8988T (cell line): ENCODE data around the gene CMSS1.
A peak's percentile ranks its signal among the peaks of the same experiment; 100 is the strongest.

ENCODE experiments used
- DNase-seq: peaks from one replicate; pipeline ENCODE4 v3.0.0; 2011

CMSS1 gene

DNA sequence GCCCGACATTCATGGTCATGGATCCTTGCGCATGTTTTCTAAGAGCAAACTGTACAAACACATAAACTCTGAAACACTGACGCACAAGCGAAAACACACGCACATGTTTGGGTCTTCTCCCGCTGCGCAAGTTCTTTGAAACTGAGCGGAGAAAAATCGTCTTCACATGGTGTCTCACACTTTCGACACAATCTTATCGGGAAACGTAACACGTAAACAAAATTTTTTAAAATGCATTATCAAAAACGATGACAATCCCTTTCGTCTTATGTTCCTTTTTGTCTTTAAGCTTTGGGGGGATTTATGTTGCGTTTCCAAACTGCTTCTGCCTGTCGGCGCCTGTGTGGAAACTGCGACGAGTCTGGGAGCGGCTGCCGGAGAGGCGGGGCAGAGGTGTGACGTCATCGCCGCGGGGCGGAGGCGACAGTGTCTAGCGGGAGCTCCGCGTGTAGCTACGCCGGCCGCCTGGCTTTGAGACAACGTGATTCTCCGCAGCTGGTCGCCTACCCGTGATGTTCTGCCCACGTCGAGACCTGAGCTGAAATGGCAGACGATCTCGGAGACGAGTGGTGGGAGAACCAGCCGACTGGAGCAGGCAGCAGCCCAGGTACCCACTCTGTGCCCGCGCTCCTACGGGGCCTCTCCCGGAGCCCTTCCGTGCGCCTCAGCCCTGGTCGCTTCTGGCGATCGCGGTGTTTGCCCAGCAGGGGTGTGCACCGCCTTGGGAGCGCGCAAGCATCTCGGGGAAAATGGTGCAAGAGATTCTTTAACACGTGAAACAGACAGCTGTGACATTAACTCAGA, at the start of gene CMSS1:
CMSS1 (plus strand) TSS at position 426 of the 804 bp plus-strand sequence.
- peak; percentile 49 for DNase-seq

DNA sequence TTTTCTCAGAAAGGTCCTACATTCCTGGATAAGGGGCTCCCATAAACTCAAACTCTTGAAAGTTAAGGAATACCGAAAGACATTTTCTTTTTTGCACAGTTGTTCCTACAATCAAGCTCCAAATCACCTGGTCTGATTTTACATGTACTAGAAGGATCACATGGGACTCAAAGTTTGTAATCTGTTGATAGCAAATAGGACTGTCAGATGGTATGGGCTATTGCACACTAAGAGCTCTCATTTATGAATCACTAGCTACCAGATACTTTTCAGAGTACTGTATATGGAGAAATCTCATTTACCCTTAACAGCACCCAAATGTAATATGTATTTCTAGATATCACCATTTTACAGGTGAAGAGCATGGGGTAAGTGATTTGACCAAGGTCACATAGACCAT, 49.5 kb upstream of the CMSS1 start:
- DNase-seq, result no peak

DNA sequence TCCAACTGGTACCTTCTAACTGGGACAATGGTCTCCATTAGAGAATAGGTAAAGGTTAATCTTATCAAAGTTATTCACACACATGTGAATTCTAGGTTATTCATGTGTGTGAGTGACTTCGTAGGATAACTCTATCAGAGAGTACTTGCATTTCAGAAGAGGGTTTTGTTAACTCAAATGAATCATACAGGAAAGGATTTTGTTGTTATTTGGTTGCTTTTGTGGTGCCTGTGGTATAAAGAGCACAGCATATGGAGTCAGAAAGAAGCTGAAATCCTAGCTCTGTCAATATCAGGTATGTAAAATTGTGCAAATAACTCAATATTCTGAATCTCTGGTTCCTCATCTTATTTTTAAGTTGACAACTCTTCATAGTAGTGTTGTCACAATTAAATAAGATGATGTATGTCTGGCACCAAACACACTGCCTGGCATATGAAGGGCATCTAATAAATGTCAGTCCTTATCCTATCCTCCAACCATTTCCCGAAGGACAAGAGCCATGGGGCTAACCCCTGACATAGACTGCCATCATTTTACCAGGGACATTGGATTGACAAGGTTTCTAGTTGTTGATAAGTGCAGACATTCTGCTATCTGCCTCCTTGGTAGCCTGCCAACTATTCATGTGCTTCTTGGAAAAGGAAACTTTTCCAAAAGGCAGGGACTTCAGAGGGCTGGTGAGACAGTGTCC, 48.7 kb upstream of the CMSS1 start:
- DNase-seq, result no peak

DNA sequence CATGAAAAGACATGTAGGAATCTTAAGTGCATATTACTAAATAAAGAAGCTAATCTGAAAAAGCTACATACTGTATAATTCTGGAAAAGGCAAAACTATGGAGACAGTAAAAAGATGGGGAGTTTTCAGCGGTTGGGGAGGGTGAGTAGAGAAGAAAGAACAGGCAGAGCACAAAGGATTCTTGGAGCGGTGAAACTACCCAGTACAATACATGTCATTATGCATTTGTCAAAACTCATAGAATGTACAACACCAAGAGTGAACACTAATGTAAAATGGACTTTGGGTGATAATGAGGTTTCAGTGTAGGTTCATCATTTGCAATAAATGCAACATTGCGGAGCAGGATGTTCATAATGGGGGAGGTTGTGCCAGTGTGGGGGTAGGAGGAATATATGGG, 45.5 kb upstream of the CMSS1 start:
- DNase-seq, result no peak

DNA sequence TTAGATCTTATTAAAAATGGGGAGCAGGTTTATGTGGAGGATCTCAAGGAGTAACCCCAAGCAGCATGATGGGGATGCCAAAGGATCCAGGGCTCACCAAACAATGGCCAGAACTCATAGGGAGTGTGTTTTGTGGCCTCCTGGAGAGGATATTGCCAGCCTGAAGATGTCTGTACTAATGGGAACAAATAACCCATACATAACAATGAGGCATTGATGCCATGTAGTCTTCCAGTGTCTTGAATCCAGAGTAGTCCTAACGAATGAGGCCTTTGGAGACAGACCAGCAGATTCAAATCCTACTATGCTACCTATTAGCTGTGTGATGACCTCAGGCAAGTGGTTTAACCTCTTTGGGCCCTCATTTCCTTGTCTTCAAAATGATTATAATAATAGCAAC, 45.0 kb upstream of the CMSS1 start:
- DNase-seq, result no peak

DNA sequence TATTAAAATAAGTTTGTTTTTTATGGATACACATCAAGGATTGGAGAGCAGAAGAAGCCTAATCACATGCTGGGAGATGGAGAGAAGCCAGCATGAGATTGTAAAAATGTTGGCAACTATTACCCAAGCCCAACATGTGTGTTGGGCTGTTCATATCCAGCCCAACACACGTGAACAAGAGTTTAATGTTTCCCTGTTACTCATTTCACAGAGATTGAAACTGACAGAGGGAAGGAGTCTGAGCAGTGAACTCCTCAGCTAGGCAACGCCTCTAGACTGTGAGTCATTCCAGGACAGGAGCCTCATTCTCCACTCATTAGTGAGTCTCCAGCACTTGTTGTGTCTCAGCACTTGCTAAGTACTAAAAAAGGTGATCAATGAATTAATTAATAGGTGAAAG, 43.2 kb upstream of the CMSS1 start:
- DNase-seq, result no peak

DNA sequence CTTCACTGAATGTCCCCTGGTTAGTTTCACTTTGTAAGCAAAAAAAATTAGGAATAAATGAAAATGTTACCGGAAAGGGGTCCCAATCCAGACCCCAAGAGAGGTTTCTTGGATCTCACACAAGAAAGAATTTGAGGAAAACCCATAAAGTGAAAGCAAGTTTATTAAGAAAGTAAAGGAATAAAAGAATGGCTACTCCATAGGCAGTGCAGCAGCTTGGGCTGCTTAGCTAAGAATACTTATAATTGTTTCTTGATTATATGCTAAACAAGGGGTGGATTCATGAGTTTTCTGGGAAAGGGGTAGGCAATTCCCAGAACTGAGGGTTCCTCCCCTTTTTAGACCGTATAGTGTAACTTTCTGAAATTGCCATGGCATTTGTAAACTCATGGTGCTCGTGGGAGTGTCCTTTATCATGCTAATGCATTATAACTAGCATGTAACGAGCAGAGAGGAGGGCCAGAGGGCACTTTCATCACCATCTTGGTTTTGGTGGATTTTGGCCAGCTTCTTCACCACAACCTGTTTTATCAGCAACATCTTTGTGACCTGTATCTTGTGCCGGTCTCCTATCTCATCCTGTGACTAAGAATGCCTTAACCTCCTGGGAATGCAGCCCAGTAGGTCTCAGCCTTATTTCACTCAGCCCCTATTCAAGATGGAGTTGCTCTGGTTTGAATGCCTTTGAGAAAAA, 41.0 kb upstream of the CMSS1 start:
- DNase-seq, result no peak

DNA sequence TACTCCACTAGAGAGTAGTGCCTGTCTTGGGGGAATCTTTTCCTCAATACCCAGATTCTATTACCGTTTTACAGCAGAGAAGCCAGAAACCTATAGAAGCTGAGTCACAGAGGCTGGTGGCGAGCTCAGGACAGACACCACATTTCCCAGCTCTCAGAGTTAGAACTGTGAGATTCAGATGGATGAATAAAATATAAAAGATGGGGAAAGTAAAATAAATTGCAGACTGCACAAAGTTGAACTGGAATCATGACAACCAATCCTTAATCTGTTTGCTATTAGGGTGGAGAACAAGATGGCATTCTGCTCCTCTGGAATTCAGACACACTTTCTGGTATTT, 40.5 kb upstream of the CMSS1 start:
- no peak for DNase-seq

DNA sequence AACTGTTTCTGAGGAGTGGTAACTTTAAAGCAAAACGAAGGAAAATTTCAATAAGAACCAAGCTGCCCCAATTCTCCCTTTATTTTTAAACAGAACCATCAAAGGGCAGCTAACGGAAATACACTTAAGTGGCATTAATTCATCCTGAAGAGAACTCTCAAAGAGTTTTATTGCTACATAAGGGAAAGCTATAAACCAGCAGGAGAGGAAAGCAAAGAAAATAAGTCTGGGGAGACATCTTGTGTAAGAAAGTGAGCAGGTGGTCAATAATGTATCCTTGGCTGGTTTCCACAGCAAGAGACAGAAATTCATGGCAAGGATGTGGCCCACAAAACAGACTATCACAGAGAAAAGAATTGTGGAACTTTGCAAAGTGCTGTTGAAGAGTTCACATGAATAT, 40.0 kb upstream of the CMSS1 start:
- no peak for DNase-seq

DNA sequence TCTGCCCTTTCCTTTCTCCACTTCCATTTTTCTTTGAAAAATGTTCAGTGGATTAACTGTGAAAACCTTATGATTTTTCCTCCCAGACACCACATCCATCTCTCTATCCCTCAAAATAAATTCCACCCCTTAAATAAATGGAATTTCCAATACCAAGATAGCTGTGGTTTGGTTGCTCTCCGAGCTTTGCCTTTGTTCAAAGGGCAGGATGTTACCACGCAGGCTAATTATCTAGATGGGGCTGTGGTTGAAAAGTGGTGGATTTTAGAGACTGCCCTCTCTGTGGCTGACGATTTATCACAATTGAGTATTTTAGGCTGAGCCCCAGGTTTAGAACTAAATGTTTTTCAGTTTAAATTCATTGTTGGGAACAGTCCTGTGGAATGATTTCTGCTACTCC, 36.9 kb upstream of the CMSS1 start:
- DNase-seq, result no peak

DNA sequence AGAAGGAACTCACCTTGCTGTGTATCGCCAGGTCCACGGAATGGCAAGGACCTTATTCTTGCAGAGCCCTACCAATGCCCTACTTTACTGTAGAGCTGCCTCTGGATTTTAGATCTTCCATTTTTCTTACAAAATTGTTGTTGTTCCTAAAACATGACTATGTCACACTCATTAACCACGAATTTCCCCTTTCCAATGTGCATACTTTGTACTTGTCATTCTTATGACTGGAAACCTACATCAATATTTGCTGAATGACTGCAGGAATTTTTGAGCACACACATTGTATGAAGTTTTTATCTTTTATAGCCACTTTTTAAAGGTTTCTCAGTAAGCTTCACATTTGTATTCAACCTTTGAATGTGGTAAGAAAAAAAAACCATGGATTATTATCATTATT, 35.9 kb upstream of the CMSS1 start:
- no peak for DNase-seq

DNA sequence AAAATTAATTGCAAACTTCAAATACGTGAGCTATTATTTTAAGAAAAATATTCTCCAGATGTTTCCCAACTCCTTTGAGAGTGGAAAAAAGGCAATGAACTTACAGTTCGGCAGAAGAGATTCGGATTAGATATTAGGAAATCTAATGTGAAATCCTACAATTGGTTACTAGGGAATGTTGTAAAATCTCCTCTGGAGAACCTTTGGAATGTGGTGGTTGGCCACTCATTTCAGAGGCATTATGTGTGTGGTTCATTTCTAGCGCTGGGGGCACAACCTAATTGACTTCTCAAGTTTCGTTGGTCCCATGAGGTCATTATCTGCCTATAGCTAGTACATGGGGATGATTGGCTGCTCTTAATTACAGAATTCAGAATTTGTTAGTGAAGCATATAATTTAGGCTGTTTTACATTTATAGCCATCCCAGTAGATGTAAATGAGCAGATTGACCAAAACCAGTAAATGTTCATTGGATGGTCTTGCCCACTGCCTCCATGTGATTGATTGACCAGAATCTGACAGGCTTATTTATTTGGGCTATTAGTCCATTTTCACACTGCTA, 34.6 kb upstream of the CMSS1 start:
- no peak for DNase-seq

DNA sequence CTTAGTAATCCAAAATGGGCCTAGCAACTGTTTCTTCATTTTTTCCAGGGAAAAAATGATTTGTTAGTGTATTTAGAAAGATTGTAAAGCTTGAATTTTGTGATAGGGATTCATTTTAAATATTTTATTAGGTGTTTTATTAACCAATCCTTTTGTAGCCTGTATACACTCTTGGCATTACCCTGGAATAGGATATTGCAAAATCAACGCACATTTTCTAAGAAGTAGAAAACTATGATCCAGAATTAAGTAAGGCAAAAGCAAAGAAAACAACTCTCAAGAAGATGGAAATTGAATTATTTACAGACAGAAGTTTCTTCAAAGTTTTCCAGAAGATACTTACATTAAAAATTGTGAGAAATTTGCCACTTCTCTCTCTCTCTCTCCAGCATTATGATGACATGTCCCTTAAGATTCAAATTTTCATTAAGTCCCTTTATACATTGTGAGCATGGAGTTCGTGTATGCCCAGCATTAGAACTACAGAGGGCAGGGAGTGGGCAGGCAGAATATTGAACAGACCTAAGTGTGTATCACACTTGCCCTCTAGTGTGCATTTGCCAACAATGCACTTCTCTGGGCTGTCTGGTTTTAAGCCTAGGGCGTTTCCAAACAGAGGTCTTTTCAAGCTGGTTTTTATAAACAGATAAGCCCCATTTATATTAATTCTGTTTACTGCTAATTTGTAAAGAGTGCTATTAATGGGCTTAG, 28.5 kb upstream of the CMSS1 start:
- DNase-seq, result no peak

DNA sequence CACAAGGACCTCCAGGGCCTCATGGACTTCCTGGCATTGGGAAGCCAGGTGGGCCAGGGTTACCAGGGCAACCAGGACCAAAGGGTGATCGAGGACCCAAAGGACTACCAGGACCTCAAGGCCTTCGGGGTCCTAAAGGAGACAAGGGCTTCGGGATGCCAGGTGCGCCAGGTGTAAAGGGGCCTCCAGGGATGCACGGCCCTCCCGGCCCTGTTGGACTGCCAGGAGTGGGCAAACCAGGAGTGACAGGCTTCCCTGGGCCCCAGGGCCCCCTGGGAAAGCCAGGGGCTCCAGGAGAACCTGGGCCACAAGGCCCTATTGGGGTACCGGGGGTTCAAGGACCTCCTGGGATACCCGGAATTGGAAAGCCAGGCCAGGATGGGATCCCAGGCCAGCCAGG, 23.2 kb upstream of the CMSS1 start:
- no peak for DNase-seq

DNA sequence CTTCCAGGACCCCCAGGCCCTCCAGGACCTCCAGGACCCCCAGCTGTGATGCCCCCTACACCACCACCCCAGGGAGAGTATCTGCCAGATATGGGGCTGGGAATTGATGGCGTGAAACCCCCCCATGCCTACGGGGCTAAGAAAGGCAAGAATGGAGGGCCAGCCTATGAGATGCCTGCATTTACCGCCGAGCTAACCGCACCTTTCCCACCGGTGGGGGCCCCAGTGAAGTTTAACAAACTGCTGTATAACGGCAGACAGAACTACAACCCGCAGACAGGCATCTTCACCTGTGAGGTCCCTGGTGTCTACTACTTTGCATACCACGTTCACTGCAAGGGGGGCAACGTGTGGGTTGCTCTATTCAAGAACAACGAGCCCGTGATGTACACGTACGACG, 22.1 kb upstream of the CMSS1 start:
- no peak for DNase-seq

DNA sequence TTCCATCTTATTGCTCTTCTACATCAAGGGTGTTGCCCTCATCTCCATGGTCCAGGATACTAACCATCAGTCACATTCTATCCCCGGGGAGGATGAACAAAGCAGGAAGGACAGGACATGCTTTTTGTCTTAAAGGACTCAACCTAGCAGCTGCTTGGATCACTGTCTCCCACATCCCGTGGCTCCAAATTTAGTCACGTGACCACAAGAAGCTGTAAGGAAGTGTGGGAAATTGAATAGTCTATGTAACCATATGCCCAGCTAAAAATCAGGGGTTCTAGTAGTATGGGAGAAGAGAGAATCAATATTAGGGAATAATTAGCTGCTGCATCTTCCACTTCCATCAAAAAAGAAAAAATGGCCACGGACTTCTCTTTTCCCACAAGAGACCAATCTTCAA, 18.2 kb upstream of the CMSS1 start:
- DNase-seq, result no peak

DNA sequence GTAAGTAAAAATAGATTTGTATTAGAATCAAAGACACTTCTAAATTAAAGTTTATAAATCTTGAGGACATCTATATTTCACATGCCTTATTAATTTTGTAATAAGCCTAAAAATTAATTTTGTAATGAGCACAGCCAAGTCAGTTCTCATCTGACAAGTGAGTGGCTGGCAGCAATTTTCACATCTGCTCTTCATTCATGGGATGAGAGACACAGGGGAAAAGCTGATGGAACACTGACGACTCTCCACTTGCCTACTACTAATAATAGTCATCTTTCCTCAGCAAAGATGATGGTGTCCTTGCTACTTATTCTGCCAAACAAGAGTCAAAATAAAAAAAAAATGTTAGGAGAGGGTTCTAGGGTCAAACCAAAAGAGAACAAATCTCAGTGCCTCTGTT, 14.4 kb upstream of the CMSS1 start:
- no peak for DNase-seq

DNA sequence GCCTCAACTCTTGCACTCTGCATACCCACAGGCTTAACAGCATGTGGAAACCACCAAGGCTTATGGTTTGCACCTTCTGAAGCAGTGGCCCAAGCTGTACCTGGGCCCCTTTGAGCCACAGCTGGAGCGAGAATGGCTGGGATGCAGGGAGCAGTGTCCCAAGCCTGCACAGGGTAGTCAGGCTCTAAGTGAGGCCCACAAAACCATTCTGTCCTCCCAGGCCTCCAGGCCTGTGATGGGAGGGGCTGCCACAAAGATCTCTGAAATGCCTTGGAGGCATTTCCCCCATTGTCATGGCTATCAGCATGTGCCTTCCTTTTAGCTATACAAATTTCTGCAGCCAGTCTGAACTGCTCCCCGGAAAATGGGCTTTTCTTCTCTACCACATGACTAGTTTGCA, 12.5 kb upstream of the CMSS1 start:
- DNase-seq, result no peak

DNA sequence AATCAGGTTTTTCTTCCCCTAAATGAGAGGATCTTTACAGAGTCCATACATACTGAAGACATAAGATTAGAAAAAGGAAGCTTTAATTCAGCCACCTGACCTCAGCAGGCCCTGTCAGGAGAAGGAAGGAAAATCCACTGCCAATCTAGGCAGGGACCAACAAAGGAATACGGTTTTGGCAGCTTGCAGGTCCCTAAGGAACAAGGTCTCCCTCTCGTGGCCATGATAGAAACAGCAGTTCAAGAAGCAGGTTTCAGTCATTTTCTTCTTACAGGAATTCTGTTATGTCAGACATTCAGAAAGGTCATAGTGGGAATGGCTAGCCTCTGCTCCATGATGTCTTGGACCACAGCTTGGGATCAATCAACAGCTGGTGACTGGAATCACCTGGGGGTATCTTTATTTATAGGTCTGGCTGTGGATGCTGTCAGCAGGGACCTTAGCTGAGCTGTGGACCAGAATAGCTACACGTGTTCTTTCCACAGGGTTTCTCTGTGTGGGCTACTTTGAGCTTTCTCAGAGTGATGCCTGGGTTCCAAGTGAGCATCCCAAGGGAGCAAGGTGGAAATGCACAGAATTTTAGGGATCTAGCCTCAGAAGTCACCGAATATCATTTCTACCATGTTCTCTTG, 9.4 kb upstream of the CMSS1 start:
- no peak for DNase-seq

DNA sequence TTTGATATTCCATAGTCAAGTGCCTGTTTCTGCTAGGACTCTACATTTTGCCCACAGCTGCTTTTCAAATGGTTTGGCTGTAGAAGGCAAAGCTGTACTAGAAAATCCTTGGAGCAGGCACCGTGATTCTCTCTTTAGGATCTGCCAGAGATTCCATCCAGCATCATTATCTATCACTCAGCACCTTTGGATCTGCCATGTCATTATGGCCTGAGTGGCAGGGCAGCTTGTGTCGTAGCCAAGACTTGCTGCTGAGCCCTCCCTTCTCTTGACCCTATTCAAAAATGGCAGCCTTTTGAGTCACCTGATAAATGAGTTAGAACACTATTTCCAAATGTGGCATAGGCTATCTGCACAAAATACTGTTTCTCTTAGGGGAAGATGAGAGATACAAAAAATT, 8.1 kb upstream of the CMSS1 start:
- DNase-seq, result no peak

DNA sequence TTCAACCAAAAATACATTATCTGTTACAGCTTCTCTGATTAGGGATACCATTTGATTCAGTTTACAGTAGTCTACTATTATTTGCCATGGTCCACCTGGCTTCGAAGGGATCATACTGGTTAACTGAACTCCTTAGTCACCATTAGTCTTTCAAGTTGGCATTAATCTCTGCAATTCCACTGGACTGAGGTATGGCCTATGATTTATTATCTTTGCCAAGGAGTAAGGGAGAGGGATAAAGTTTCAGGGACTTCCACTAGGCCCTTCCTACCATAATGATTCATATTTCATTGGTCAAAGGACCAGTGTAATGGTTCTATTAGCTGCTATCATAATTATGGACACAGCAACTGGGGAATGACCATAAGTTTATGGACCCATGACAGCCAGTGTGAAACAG, 7.3 kb upstream of the CMSS1 start:
- DNase-seq, result no peak

DNA sequence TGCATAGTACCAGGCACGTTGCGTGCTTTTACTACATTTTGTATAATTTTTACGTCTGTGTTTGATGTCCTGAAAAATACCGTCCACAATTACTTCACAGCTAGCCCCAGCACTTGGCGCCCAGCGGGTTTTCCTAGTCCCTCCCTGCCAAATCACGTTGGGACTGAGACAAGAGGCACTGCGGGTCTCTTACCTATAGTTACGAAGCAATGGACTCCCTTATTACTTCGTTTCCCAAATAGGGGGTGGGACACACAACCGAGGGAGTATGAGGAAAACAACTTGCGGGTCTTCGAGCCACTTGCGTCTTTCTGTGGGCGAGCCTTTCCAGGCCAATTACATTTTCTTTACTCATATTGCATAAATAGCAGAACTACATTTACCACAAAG, 620 bp upstream of the CMSS1 start:
- no peak for DNase-seq

DNA sequence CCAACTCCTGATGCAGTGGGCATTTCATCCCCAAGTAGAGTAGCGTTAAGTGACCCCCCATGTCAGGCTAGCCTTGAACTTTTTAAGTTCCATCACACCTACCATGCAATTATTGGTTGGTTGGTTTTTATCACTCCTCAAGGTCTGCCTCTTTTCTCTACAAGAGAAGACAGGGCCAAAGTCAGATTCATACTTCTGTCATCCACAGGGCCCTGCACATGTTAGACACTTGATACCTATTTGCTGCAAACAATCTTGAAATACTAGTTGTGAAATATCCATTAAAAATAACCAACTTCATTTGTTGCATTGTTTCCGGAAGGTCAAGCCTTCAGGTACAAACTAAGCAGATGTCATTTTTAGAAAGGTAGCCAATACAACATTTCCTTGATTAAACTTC, 1.2 kb downstream of the CMSS1 start:
- DNase-seq, result no peak
